Keratinocyte (primary cell): ENCODE data around the gene NFATC1. TPM values are rescaled to one million over a fixed set of nuclear protein-coding genes. Genes with fewer than 3 reads are reported as not detected.

Experiments
- DNase-seq: peaks from one replicate; pipeline ENCODE4 v3.0.0-alpha.2; 2011; ENCODE audit warnings: low read depth, missing footprints, low spot score
- FAIRE-seq: peaks from 2 replicates; lab custom pipeline; 2011; peaks lifted over from hg19 to GRCh38; lab: Jason Lieb, UNC
- H2AFZ ChIP-seq: 2 replicates; pipeline ENCODE4 v1.6.0; 2012; ENCODE audit warnings: low read length, control low read depth, inconsistent platforms; ENCODE audit not compliant: control insufficient read depth
- H3K27ac ChIP-seq: 2 replicates; pipeline ENCODE4 v1.5.1; 2011; ENCODE audit warnings: low read length; ENCODE audit not compliant: control insufficient read depth, insufficient read depth
- H3K27me3 ChIP-seq: 3 replicates; pipeline ENCODE4 v1.6.0; 2011; ENCODE audit warnings: low read length; ENCODE audit not compliant: control insufficient read depth, insufficient read depth; ENCODE audit errors: extremely low read depth
- H3K36me3 ChIP-seq, 2 experiments: 2 replicates in 1 of 2; 3 replicates in 1 of 2; pipeline ENCODE4 v1.5.1; 2011; ENCODE audit warnings: low read length in 2 of 2, mild to moderate bottlenecking in 1 of 2; ENCODE audit not compliant: control insufficient read depth in 2 of 2, insufficient read depth in 2 of 2; ENCODE audit errors: extremely low read depth in 1 of 2
- H3K4me1 ChIP-seq: 3 replicates; pipeline ENCODE4 v1.5.1; 2011; ENCODE audit warnings: low read length; ENCODE audit not compliant: control insufficient read depth, insufficient read depth; ENCODE audit errors: extremely low read depth
- H3K4me2 ChIP-seq: 3 replicates; pipeline ENCODE4 v1.6.0; 2011; ENCODE audit warnings: low read depth, low read length; ENCODE audit not compliant: control insufficient read depth, insufficient read depth; ENCODE audit errors: extremely low read depth
- H3K4me3 ChIP-seq, 3 experiments: fragments of 200-600 bp in 1 of 3; sonication (generic) in 1 of 3; 2 replicates in 2 of 3; 3 replicates in 1 of 3; pipeline ENCODE4 v1.5.1; 2011 to 2016; ENCODE audit warnings: low read length in 3 of 3, mild to moderate bottlenecking in 3 of 3, control low read depth in 2 of 3, inconsistent platforms in 1 of 3, low read depth in 1 of 3, mixed read lengths in 1 of 3, mixed run types in 1 of 3, moderate library complexity in 1 of 3; ENCODE audit not compliant: control insufficient read depth in 2 of 3, insufficient read depth in 2 of 3; ENCODE audit errors: extremely low read depth in 1 of 3
- H3K79me2 ChIP-seq: 2 replicates; pipeline ENCODE4 v1.6.0; 2012; ENCODE audit warnings: low read length; ENCODE audit not compliant: control insufficient read depth, insufficient read depth
- H3K9ac ChIP-seq: 3 replicates; pipeline ENCODE4 v1.6.0; 2011; ENCODE audit warnings: low read length; ENCODE audit not compliant: control insufficient read depth, insufficient read depth; ENCODE audit errors: extremely low read depth
- H3K9me1 ChIP-seq: 3 replicates; pipeline ENCODE4 v1.6.0; 2011; ENCODE audit warnings: low read length; ENCODE audit not compliant: control insufficient read depth, insufficient read depth; ENCODE audit errors: extremely low read depth
- H3K9me3 ChIP-seq: 2 replicates; pipeline ENCODE4 v1.5.1; 2012; ENCODE audit warnings: low read depth, low read length; ENCODE audit not compliant: control insufficient read depth
- H4K20me1 ChIP-seq: 3 replicates; pipeline ENCODE4 v1.6.0; 2011; ENCODE audit warnings: low read length; ENCODE audit not compliant: control insufficient read depth, insufficient read depth; ENCODE audit errors: extremely low read depth
- EZH2 ChIP-seq: IDR thresholded peaks from one replicate; pipeline ENCODE4 v1.6.1; 2012; ENCODE audit warnings: inconsistent platforms, mild to moderate bottlenecking, low read length, moderate library complexity
- dilution Hi-C: fragments of 300-500 bp; cut with MboI; formaldehyde crosslinking; loops from one replicate; pipeline ENCODE4 v1.7.0; 2020; ENCODE audit warnings: low sequenced_read_pairs; ENCODE audit not compliant: extremely low pct_ligation_motif_present
- polyA plus RNA-seq, 5 experiments: library from polyadenylated mRNA; depleted of rRNA in 3 of 5; stranded (reverse) in 3 of 5; stranded (forward) in 1 of 5; unstranded in 1 of 5; fragments of >200 nt; gene quantifications; 1 replicate in 1 of 5; 2 replicates in 3 of 5; 3 replicates in 1 of 5; pipeline versions ENCODE4 v1.2.1 to v1.2.3, GENCODE V29; 2011 to 2012; ENCODE audit warnings: missing spikeins in 2 of 5, low read depth in 1 of 5, low replicate concordance in 1 of 5
- TF ChIP-seq, protein P1 (sequence below), 3 experiments: IDR thresholded peaks in 1 of 3; conservative IDR thresholded peaks in 1 of 3; optimal IDR thresholded peaks in 1 of 3; 2 replicates in 2 of 3; 3 replicates in 1 of 3; pipeline versions ENCODE3 to v1.5.1; 2011; ENCODE audit warnings: low read length in 3 of 3, mild to moderate bottlenecking in 3 of 3, moderate library complexity in 2 of 3, control low read depth in 1 of 3, inconsistent platforms in 1 of 3; ENCODE audit not compliant: insufficient read depth in 2 of 3; ENCODE audit errors: extremely low read depth in 1 of 3

NFATC1 gene
- polyA plus RNA-seq, 1 donor (not counting 4 experiments of a cell fraction or from before 2014, with no cell fraction given): 0.77 TPM

DNA sequence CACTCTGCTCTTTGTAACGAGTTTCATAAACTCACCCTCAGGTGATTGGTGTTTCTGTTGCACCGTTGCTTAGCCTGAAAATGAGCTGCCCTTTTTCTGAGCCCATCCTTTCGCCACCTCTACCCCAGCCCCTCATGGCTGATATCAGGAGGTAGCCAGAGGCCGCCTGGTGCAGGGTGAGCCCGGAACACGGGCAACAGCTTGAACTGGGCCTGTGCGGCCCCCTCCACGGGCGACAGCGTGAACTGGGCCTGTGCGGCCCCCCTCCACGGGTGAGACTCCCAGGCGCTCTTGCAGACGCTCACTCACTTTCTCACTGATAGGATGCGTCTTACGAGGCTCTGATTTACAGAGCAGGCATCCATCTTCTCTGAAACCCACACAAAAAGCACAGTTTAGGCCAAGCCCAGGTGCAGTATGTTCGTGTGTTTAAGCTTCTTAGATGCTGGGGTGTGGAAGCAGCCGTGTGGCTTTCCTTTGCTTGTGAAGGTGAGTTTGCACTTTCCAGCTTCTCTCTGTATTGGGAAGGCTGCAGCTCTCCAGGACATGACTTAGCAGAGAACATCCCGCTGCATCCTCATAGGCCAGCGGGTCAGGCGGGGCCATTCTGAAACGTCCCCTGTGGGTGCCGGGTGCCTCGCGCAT is 83.5 kb downstream of the NFATC1 start:
- TF ChIP-seq, protein P1, sequence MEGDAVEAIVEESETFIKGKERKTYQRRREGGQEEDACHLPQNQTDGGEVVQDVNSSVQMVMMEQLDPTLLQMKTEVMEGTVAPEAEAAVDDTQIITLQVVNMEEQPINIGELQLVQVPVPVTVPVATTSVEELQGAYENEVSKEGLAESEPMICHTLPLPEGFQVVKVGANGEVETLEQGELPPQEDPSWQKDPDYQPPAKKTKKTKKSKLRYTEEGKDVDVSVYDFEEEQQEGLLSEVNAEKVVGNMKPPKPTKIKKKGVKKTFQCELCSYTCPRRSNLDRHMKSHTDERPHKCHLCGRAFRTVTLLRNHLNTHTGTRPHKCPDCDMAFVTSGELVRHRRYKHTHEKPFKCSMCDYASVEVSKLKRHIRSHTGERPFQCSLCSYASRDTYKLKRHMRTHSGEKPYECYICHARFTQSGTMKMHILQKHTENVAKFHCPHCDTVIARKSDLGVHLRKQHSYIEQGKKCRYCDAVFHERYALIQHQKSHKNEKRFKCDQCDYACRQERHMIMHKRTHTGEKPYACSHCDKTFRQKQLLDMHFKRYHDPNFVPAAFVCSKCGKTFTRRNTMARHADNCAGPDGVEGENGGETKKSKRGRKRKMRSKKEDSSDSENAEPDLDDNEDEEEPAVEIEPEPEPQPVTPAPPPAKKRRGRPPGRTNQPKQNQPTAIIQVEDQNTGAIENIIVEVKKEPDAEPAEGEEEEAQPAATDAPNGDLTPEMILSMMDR (optimal IDR thresholded peaks at IDR 0.05 in 1 of 3, IDR thresholded peaks at IDR 0.05 in 1 of 3, conservative IDR thresholded peaks at IDR 0.05 in 1 of 3; ENCODE audit: extremely low read depth in 1 of 3, insufficient read depth in 2 of 3, low read length in 3 of 3): no peak
- no peak for TF ChIP-seq EZH2
- FAIRE-seq (no peak), DNase-seq (no peak)
- Histone ChIP-seq H3K4me3 (no peak overlapping the region), H3K9me1 (no peaks in the 10 kb centered on the region), H3K4me1 (no peaks in the 10 kb centered on the region), H3K4me2 (no peak overlapping the region), H3K79me2 (no peaks in the 10 kb centered on the region), H3K9ac (no peak overlapping the region), H2AFZ (no peak overlapping the region), H3K27me3 (no peaks in the 10 kb centered on the region), H3K36me3 (no peaks in the 10 kb centered on the region), H4K20me1 (no peaks in the 10 kb centered on the region), H3K27ac (no peak overlapping the region), H3K9me3 (peaks cover 7% of the 10 kb centered on the region)
- dilution Hi-C loops: no loop called here

DNA sequence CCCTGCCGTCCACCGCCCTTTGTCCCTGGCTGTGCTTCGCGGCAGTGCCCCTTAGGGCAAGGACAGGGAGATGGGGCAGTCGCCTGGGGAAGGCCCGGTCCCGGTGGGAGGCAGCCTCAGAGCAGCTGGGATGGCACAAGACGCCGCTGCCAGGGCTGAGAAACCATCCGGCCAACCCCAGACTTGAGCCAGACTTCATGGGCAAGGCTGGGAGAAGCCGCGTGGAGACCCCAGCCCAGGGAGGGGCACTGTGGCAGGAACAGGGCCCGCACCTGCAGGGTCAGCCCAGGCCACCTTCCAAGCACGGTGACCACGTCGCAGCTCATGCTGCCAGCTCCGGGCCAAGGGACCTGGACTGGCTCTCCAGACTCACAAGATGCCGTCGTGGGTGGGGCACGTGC is 84.0 kb downstream of the NFATC1 start:
- Histone ChIP-seq H3K9me3 (peaks cover 7% of the 10 kb centered on the region), H3K9ac (no peak overlapping the region), H3K27me3 (no peaks in the 10 kb centered on the region), H3K27ac (no peak overlapping the region), H3K4me3 (no peak overlapping the region), H3K36me3 (no peaks in the 10 kb centered on the region), H3K79me2 (no peaks in the 10 kb centered on the region), H3K9me1 (no peaks in the 10 kb centered on the region), H3K4me1 (no peaks in the 10 kb centered on the region), H4K20me1 (no peaks in the 10 kb centered on the region), H2AFZ (no peak overlapping the region), H3K4me2 (no peak overlapping the region)
- DNase-seq: no peak
- FAIRE-seq: no peak
- dilution Hi-C loops: no loop called here
- no peak for TF ChIP-seq EZH2
- TF ChIP-seq, protein P1 (optimal IDR thresholded peaks at IDR 0.05 in 1 of 3, IDR thresholded peaks at IDR 0.05 in 1 of 3, conservative IDR thresholded peaks at IDR 0.05 in 1 of 3; ENCODE audit: extremely low read depth in 1 of 3, insufficient read depth in 2 of 3, low read length in 3 of 3): no peak
